Kidney epithelial cell (primary cell): ENCODE measurements around the gene DYNLT1. TPM values are rescaled to one million over a fixed set of nuclear protein-coding genes. Genes with fewer than 3 reads are reported as not detected.
A peak's percentile ranks its signal among the peaks of the same experiment; 100 is the strongest.

Source experiments
- DNase-seq: peaks from one replicate; pipeline ENCODE4 v3.0.0-alpha.2; 2010; ENCODE audit warnings: low read depth
- H3K27me3 ChIP-seq: 2 replicates; pipeline ENCODE4 v1.6.0; 2011; ENCODE audit warnings: low read length; ENCODE audit not compliant: control insufficient read depth, insufficient read depth
- H3K36me3 ChIP-seq: 2 replicates; pipeline ENCODE4 v1.5.1; 2011; ENCODE audit warnings: low read length; ENCODE audit not compliant: control insufficient read depth, insufficient read depth
- H3K4me3 ChIP-seq: 2 replicates; pipeline ENCODE4 v1.5.1; 2011; ENCODE audit warnings: low read depth, mild to moderate bottlenecking, control low read depth, low read length
- total RNA-seq: library from RNA; depleted of rRNA; stranded (reverse); fragments of >200 nt; gene quantifications from 2 replicates; pipeline ENCODE4 v1.2.3, GENCODE V29; 2015
- TF ChIP-seq, protein P1 (sequence below): IDR thresholded peaks from 2 replicates; pipeline ENCODE4 v1.5.1; 2011; ENCODE audit warnings: mild to moderate bottlenecking, moderate library complexity, low read length, control low read depth, inconsistent platforms; ENCODE audit not compliant: insufficient read depth, poor library complexity, severe bottlenecking

DYNLT1 gene
- total RNA-seq, 1 donor from 2014 or later, result 124 TPM

- TF ChIP-seq, protein P1, sequence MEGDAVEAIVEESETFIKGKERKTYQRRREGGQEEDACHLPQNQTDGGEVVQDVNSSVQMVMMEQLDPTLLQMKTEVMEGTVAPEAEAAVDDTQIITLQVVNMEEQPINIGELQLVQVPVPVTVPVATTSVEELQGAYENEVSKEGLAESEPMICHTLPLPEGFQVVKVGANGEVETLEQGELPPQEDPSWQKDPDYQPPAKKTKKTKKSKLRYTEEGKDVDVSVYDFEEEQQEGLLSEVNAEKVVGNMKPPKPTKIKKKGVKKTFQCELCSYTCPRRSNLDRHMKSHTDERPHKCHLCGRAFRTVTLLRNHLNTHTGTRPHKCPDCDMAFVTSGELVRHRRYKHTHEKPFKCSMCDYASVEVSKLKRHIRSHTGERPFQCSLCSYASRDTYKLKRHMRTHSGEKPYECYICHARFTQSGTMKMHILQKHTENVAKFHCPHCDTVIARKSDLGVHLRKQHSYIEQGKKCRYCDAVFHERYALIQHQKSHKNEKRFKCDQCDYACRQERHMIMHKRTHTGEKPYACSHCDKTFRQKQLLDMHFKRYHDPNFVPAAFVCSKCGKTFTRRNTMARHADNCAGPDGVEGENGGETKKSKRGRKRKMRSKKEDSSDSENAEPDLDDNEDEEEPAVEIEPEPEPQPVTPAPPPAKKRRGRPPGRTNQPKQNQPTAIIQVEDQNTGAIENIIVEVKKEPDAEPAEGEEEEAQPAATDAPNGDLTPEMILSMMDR, result no peak
- Histone ChIP-seq H3K27me3 (no peaks in the 10 kb centered on the region), H3K36me3 (no peaks in the 10 kb centered on the region), H3K4me3 (no peak overlapping the region)
- no peak for DNase-seq
These were observed 1.7 kb upstream of the DYNLT1 start for GRCh38 chr6:158646023-158646910.

GRCh38 chr6:158645064-158646022 lies 800 bp upstream of the DYNLT1 start:
- Histone ChIP-seq H3K36me3 (peaks cover 3% of the 10 kb centered on the region), H3K27me3 (no peaks in the 10 kb centered on the region), H3K4me3 (peak overlapping the region; percentile 100)
- no peak for DNase-seq
- TF ChIP-seq, protein P1, result no peak

DNA sequence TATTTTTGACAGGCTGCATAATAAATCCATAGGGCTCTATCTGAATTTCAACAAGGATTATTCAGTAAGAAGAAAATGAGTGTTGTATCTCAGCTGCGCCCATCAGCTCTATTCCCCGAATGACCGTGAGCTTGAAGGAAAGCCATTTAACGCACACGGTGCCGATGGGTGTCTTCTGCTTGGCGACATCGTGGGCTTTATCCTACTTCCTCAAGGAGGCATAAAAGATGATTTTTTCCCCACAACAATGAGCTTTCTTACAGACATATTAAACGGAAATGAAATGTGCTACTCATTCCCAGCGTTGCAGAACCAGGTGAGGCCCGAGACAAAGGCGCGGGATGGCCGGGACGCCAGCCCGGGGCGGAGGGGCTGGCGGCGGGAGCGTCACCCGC lies 710 bp downstream of the DYNLT1 start:
- Histone ChIP-seq H3K4me3 (peak overlapping the region; percentile 100), H3K36me3 (peaks cover 3% of the 10 kb centered on the region), H3K27me3 (no peaks in the 10 kb centered on the region)
- DNase-seq, result no peak
- TF ChIP-seq, protein P1, result no peak

DNA sequence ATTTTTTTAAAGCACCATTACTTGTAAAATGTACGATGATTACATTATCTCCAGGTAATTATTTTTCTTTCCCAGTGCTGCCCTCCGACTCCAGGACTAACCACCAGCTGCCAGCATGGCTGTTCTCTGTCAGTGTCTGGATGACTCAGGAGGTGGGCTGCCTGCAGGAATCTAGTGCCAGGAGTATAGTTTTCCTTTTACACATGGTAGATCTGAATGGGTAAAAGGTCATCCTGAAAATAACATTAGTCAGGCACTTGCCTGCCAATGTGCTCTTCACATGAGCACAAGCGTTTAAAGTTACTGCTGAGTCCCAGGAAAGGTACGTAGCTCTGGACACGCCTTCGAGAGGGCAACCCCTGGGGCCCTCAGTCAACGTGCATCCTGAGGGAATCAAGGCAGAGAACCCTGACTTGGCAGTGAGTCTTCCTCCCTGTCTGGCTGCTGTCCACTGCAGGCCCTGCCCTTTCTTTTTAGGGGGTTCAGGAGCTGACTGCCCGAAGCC lies 2.4 kb downstream of the DYNLT1 start:
- TF ChIP-seq, protein P1, result no peak
- peak overlapping the region; percentile 2 for H3K4me3 ChIP-seq
- H3K27me3 ChIP-seq, result no peaks in the 10 kb centered on the region
- DNase-seq, result peak; percentile 95
- H3K36me3 ChIP-seq, result peaks cover 3% of the 10 kb centered on the region

- no peak for DNase-seq
- H3K4me3 ChIP-seq, result no peak overlapping the region
- TF ChIP-seq, protein P1, result no peak
- H3K27me3 ChIP-seq, result no peaks in the 10 kb centered on the region
- H3K36me3 ChIP-seq, result peaks cover 3% of the 10 kb centered on the region
These were observed 4.0 kb downstream of the DYNLT1 start for GRCh38 chr6:158640519-158640918.
